ENCODE data around the gene PRKAR1B.
A peak's percentile ranks its signal among the peaks of the same experiment; 100 is the strongest.
"Not testable (repeated sequence)": the region's sequence is repeated elsewhere in the genome, so short reads cannot be mapped to it uniquely, and the experiment has no call there.

Gene PRKAR1B

DNA sequence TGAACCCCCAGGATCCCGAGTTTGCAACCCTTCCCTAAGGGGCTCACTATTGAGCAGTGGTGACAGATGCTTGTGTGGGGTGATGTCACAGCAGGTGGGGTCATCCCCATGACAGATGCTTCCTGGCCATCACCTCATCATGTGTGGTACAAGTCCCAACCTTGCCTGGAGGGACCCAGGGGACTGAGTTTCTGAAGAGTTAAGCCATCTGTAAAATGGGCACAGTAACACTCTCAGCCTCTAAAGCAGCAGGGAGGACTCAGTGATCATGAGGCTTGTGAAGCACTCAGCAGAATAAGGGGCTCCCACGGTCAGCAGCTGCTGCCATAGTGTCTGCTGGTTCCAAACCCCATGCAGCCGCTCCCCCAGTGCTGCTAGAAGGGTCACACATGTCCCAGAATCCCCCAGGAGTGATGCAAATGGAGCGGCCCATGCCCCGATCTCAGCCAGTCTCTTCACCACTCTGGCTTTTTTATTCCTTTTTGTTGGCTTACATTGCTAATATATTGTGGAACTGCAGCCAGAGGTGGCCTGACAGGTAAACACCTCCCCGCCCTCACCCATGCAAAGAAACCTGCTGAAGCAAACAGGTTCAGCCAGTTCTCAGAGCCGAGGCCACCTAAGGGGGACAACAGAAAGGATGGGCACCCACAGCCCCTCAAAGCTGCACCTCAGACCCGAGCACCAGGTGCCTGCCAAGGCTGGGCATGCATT is 105.4 kb downstream of the PRKAR1B start:
- no peak for DNase-seq (ENCODE audit: low spot score)

DNA sequence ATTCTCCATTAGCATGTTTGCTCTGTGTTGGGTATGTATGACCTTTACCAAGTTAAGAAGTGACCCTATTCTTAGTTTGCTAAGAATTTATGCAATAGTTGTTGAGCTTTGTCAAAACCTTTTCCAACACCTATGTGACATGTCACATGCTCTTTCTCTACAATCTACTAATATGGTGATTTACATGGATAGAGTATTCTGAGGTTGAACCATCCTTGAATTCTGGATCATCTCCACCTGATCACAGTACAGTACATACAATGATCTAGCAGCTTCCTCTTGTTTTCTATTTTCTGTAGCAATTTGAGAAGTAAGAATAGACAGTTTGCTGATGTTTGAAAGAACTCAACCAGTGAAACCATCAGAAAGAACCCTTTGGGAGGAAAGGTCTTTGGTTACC is 106.2 kb downstream of the PRKAR1B start:
- DNase-seq (ENCODE audit: low spot score): no peak

DNA sequence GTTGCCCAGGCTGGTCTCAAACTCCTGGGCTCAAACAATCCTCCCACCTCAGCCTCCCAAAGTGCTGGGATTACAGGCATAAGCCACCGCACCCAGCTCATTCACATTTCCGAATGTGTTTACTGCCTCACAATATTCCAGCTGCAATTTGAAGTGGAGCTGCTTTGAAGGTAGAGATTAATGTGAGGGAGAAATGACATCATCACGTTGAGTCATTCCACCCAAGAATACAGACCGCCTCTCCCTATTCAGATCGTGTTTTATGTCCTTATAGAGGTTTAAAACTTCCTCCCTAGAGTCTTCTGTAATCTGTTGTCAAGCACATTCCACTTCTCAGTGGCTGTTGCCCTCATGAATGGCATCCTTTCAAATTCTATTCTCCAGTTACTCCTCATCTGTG is 107.0 kb downstream of the PRKAR1B start:
- no peak for DNase-seq (ENCODE audit: low spot score)

DNA sequence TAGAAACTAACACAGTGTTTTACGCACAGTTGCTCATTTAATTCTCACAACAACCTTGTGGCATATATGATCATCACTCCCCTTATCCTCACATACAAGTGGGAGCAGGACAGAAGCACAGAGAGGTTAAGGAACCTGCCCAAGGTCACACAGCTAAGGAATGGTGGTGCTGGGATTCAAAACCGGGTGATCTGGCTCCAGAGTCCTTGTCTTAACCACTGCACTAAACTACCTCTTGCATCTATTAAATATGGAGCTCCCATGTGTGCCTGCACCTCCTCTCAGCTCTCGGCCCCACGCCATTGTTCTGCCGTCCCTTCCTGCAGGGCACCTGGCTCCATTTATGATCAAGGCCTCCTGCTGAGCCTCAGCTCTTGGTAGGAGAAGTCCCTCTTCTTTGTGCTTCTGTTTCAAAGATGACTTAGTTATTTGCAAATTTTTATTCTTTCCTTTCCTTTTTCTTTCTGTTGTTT is 107.7 kb downstream of the PRKAR1B start:
- DNase-seq (ENCODE audit: low spot score): no peak

DNA sequence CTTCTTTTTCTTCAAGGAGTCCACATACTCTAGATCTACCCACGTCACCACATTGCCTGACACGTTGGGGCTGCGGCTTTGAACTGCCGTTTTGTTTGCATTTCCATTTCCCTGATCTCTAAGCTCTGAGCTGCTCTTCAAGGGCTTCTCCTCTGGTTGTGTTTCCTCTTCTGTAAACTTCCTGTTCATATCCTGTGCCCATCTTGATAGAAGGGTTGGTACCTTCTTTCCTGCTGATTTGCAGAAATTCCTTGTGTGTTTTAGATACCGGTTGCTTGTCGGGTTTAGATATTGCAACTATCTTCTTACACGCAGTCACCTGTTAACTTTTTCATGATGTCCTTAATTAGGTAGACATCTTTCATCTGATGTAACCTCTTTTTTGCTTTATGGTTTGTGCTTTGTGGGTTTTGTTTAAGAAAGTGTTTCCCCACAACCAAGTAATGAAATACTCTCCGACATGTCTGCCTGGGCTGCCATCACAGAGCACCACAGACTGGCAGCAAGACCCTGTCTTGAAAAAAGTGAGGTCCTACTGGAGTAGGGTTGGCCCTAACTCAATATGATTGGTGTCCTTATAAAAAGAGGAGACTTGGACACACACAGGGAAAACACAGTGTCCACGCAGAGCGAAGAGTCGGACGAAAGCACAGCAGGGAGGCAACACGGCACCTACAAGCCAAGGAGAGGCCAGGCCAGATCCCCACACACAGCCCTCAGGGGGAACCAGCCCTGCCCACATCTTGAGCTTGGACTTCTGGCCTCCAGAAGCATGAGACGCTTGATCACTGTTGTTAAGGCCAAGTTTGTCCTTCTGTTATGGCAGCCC is 108.3 kb downstream of the PRKAR1B start:
- no peak for DNase-seq (ENCODE audit: low spot score)

DNA sequence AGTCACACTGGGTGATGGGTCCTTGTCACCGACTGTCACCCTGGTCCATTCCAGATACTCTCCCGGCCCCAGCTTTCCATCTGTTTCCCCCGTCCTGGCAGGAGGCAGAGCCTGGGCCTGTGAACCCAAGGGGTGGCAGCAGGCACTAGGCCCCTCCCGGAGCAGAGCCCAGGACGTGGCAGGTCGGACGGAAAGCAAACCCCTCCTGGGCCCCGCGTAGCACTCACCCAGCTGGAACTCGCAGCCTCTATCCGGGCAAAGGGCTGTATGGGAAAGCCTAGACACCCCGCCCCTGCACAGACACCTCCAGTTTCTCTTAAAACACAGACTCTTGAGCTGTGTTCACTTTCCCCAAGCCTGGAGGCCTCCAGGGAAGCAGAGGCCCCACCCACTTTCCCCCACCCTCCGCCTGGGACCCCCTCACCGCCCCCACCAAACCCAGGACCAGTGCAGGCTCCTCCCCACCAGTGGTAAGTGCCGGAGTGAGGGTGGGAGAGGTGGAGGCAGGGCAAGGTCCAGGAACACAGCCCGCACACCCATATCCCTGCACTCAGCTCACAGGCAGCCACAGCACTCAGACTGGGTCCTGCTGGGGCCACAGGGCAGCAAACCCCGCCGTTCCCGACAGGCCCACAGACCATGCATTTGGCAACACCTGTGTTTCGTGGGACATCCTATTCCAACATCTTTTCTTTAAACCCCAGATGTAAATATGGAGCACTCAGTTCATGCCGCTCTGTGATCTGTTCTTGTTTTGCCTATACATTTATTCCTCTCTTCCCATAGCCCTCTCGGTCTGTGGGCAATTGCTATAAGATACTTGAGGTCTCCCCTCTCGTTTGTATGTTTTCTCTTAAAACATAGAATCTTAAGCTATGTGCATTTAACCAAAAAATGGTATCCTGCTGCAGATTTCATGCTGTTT is 109.2 kb downstream of the PRKAR1B start:
- no peak for DNase-seq (ENCODE audit: low spot score)

DNA sequence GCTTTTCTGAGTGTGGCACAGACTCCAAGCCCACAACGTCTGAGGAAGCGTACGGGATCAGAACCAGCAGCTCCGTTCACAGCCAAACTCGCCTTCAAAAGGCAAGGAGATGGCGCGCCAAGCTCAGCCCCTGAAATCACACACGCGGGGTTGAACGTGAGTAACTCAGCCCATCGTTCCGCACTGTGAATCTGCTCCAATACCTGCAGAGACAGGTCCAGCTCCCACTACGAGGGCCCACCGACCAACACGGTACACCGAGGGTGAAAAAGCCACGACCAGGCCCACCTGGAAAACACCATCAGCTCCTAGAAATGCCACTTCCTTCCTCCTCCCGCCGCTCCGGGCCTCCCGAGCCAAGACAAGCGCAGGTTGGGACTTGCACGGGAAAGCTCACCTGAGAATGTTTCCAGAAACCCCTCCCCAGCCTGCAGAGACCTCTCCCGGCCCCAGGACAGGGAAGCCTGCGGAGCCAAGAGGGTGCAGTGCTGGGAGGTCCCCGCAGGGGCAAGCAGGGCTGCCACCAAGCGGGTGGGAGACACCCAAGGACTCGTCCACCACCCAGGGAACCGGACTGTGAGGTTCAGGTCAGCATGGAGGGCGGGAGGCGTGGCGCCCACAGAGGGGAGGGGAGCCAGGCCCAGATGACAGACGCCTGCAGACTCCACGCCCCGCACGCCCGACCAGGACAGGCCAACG is 113.5 kb downstream of the PRKAR1B start:
- DNase-seq (ENCODE audit: low spot score): no peak

DNA sequence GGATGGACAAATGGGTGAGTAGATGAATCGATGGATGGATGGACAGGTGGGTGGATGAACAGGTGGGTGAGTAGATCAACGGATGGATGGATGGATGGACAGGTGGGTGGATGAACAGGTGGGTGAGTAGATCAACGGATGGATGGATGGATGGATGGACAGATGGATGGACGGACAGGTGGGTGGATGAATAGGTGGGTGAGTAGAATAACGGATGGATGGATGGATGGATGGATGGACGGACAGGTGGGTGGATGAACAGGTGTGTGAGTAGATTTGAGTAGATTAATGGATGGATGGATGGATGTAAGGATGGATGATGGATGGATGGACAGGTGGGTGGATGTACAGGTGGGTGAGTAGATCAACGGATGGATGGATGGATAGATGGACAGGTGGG is 115.2 kb downstream of the PRKAR1B start:
- DNase-seq (ENCODE audit: low spot score): not testable (repeated sequence)

DNA sequence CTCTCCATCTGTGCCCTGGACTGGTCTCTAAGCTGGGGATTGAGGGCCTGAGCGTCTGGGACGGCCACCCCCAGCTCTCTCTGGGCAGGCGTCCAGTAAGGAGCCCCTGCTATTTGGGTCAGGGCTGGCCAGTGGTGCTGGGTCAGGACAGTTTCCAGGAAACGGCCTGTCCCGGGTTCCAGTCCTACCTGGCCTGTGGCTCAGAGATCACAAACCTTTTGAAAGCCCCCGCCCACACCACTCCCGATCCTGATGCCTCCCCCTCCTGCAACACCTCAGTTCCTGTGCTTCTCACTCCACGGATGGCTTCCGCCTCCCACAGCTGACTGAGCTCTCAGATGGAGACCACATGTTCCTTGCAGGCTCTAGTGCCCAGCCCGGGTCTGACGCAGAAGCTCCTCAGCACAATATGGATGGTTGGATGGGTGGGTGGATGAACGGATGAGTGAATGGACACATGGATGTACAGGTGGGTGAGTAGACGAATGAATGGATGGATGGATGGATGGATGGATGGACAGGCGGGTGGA is 115.7 kb downstream of the PRKAR1B start:
- DNase-seq (ENCODE audit: low spot score): no peak

DNA sequence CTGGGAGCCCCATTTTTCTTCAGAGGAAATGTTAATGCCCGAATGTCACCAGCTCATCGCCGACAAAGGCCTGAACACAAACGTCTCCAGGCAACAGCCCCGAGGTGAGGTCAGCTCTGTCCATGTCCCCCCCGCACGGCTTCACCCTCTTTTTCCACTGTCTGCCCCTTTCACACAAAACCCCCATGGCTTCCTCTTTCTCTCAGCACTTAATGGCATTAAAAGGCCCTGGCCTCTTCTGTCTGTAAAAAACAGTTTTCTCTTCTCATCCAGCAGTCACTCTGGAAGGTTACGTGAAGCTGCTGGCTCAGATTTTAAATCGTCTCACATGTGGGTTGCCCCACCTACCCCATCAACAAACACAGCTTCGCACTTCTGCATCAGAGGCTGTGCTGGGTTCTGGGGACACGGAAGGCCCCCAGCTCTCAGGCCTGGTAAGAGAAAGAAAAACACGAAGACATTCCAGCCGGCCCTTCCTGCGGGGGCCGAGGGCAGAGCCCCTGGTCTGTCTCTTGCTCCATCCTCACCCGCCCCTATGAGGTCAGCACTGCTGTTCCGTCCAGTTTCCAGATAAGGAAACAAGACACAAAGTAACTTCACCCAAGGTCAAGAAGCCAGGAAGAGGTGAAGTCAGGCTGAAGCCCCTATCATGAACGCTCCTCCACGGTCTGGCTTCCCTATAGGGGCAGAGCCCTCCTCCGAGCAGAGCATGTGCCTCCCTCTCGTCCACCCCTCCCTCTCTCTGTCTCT is 116.4 kb downstream of the PRKAR1B start:
- DNase-seq (ENCODE audit: low spot score): no peak

DNA sequence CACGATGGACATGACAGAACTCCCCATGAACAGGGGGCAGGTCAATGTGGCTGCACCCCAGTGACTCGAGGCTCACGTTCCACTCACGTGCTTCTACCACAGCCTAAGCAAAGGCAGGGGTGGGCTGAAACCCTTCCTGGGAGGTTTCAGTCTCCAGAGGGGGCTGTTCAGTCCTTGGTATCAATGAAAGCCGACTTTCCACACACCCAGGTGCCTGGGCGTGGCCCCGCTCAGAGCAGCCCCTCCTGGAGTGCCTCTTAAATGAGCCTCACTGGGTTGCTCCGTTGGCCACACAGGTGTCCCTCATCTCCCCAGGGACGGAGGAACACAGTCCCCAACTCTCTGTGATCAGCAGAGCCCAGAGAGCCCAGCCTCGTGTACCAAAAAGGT is 116.9 kb downstream of the PRKAR1B start:
- DNase-seq (ENCODE audit: low spot score): no peak

DNA sequence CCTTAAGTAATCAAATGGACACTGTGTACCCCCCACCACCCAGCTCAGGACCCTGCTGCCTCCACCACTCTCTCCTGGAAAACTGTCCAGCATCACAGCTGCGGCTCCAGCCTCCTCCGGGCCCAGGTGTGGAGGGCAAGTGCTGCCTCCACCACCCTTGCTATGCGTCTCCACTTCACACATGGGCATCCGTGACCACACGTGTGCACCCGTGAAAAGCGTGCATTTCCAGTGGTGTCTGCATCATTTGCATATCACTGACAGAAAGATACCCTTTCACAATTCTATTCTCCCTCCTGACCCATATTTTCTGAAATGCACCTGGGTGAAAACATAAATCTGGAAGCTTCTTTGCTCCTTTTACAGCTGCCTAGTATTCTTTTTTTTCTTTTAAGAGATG is 117.7 kb downstream of the PRKAR1B start:
- no peak for DNase-seq (ENCODE audit: low spot score)

DNA sequence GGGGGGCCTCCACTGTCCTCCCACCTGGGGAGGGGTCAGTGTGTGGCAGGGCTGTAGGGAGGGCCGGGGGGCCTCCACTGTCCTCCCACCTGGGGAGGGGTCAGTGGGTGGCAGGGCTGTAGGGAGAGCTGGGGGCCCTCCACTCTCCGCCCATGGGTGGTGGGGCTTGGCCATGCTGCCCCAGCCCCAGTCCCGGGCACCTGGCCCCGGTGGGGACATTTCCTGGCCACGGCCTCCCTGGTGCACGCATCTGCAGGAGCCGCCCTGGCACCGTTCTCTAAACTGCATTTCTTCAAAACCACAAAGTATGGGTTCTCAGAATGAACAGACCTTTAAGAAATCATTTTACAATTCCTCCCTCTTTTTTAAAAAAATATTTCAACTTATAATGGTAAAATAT is 118.1 kb downstream of the PRKAR1B start:
- DNase-seq (ENCODE audit: low spot score): no peak

DNA sequence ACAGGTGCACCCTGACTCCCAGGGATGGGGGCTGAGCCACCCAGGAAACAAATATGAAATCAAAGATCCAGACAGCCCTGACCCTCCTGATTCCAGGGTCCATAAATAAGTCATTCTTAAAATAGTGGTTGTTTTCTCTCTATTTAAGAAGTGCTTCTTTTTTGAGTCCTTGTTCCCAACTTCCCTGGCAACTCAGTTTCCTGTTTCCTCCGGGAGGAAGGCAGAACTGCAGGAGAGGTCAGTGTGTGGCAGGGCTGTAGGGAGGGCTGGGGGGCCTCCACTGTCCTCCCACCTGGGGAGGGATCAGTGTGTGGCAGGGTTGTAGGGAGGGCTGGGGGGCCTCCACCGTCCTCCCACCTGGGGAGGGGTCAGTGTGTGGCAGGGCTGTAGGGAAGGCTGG is 118.7 kb downstream of the PRKAR1B start:
- DNase-seq (ENCODE audit: low spot score): no peak

DNA sequence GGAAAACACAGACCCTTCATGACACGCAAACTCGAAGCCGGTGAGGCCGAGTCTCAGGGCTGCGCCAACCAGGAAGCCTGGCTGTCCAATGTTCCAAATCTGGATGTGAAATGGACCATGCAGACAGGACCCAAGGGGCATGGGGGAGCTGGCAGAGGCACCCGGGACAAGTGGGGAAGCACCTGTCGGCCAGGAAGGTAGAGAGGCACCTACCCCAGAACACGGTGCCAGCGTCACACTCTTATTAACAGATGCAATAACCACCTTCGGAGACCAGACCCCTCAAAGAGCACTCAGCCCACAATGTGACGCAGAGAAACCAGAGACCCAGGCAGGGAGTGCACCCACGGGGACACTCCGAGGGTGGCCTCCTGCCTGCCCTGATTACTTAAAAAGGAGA is 119.1 kb downstream of the PRKAR1B start:
- DNase-seq (ENCODE audit: low spot score): no peak

DNA sequence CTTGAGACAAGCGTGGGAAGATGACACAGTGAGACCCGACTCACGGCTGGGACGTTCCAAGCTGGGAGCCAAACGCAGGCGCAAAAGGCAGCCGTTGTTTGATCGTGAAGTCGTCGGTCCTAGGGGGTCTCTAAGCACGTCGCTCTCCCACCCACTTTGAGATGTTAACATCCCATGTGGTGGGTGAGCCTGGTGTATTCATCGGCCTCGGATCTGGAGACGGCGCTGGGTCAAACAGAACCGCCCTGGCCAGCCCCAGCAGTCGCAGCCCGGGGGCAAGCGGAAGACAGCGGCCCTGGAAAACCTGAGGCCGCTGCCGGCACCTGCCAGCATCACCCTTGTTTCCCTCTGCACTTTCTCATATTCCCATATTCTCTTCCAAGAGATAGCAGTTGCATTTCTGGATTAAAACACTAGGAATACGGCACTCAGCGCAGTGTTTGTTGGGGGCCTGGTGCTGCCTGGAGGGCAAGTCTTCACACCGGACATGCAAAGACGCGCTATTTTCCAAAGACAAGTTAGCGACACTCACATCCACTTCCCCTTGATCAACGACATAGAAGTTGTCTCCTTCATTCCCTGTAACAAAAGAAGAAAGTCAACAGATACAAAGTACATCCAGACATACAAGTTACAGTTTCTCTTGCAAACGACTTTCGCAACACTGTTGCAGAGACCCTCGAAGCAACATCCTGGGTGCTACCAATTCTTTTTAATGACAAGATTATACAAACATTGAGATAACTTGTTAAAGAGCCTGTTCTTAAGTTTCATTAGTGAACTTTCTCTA is 121.2 kb downstream of the PRKAR1B start:
- no peak for DNase-seq (ENCODE audit: low spot score)

DNA sequence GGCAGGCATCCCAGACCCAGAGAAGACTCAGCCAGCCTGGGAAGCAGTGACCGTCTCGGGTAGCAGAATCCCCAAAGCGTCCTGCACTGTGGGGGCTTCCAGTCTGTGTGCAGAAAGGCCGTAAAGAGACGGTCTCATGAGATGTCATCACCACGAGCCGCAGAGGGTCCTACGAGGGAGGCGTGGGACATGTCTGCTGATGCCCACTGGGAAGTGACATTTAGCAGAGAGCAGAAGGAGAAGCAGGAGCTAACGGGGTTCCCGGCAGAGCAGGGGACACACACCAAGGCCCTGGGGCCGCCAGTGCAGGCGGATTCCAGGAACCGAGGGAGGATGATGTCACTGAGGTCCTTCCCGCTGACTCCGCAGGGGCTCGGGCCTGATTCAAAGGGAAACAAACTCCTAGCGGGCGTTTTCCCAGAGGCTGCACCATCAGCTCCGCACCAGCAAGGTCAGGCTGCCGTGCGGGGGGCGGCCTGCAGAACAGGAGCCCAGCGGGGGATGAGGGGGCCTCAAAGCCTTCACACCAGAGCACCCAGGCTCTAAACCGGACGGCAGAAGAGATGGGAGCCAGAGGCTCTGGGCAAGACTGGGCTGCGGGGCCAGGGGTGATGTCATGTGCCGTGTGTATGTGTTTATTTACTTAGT is 122.1 kb downstream of the PRKAR1B start:
- no peak for DNase-seq (ENCODE audit: low spot score)

DNA sequence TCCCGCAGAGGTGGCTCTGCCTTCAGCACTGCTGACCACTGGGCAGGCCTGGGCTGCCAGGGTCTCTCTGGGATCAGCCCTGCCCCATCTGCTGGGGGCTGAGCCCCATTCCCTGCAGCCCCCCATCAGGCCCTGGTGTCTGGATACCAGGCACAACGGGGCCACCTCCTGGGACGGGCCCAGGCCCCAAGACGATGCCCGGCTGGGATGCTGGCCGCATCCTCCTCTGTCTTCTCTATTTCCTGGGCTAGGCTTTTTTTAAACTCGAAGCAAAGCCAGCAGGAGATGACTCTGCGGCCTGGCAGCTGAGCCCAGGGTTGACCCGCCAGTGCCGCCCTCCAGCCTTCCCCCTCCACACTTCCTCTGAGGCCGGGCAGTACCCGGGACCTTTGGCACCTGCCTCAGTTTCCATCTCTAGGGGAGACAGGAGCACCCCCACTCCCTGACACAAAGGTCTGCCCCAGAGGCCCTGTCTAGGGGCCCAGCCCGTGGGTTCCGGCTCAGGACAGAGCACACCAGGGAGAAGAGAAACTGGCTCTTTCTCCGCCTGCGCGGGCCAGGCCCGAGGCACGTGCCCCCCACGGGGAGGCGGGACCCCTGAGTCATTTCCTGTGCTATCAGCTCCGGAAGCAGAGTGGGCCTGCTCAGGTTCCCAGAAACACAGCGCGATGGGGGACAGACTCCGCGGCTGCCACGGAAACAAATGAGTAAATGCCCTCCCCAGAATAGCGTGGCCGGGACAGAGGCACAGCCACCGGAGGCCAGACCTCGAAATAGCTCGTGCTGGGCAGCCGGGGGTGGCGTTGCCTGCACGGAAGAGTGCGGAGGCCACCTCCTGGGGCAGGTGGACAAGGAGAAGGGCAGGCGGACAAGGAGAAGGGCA is 122.8 kb downstream of the PRKAR1B start:
- DNase-seq (ENCODE audit: low spot score): peak; percentile 82

Data from germinal center (tissue), 1 donor.